Measurements from ENCODE around the gene RSRC1. TPM values are rescaled to one million over a fixed set of nuclear protein-coding genes. Genes with fewer than 3 reads are reported as not detected.
"Not testable (repeated sequence)": the region's sequence is repeated elsewhere in the genome, so short reads cannot be mapped to it uniquely, and the experiment has no call there.

Gene RSRC1
- total and polyA plus RNA-seq, 2 experiments from 2014 or later = 22.6 to 34.1 TPM

GRCh38 chr3:158120330-158120729 lies 10.4 kb downstream of the RSRC1 start:
- Histone ChIP-seq H3K36me3 (replicated peaks; ENCODE audit: insufficient read depth, low read depth) (no peaks in the 10 kb centered on the region), H3K4me3 (no peak overlapping the region), H3K79me2 (peaks cover 39% of the 10 kb centered on the region), H3K9me2 (replicated peaks; ENCODE audit: insufficient read depth) (no peaks in the 10 kb centered on the region), H4K20me1 (ENCODE audit: insufficient read depth, poor library complexity, severe bottlenecking) (no peaks in the 10 kb centered on the region), H3K27ac (no peak overlapping the region), H3K9me3 (ENCODE audit: low read depth) (no peaks in the 10 kb centered on the region), H3K4me2 (no peak overlapping the region), H3K27me3 (no peaks in the 10 kb centered on the region), H3K4me1 (ENCODE audit: insufficient read depth) (no peaks in the 10 kb centered on the region), H2AFZ (no peak overlapping the region)
- DNase-seq (ENCODE audit: low spot score) = no peak
- no peak for TF ChIP-seq CTCF (IDR thresholded peaks at IDR 0.05; ENCODE audit: poor library complexity)

- Histone ChIP-seq H3K4me1 (ENCODE audit: insufficient read depth) (no peaks in the 10 kb centered on the region), H3K4me2 (no peak overlapping the region), H3K27me3 (no peaks in the 10 kb centered on the region), H2AFZ (no peak overlapping the region), H4K20me1 (ENCODE audit: insufficient read depth, poor library complexity, severe bottlenecking) (no peaks in the 10 kb centered on the region), H3K27ac (no peak overlapping the region), H3K36me3 (replicated peaks; ENCODE audit: insufficient read depth, low read depth) (no peaks in the 10 kb centered on the region), H3K9me2 (replicated peaks; ENCODE audit: insufficient read depth) (no peaks in the 10 kb centered on the region), H3K79me2 (peaks cover 29% of the 10 kb centered on the region), H3K4me3 (no peak overlapping the region), H3K9me3 (ENCODE audit: low read depth) (no peaks in the 10 kb centered on the region)
- TF ChIP-seq CTCF (IDR thresholded peaks at IDR 0.05; ENCODE audit: poor library complexity) (no peak), EZH2phosphoT487 (IDR thresholded peaks at IDR 0.05; ENCODE audit: low read depth, severe bottlenecking, unreplicated experiment) (no peak), EZH2 (IDR thresholded peaks at IDR 0.05; ENCODE audit: borderline replicate concordance) (no peak)
- no peak for DNase-seq (ENCODE audit: low spot score)
Observed at GRCh38 chr3:158121295-158121694, 11.4 kb downstream of the RSRC1 start.

GRCh38 chr3:158122721-158123120 lies 12.8 kb downstream of the RSRC1 start:
- H3K4me3 ChIP-seq; DNase-seq (ENCODE audit: low spot score); H3K9me3 ChIP-seq (ENCODE audit: low read depth); H2AFZ ChIP-seq; H3K36me3 ChIP-seq (replicated peaks; ENCODE audit: insufficient read depth, low read depth); H3K9me2 ChIP-seq (replicated peaks; ENCODE audit: insufficient read depth); H3K4me2 ChIP-seq; H3K27me3 ChIP-seq; H3K4me1 ChIP-seq (ENCODE audit: insufficient read depth); H4K20me1 ChIP-seq (ENCODE audit: insufficient read depth, poor library complexity, severe bottlenecking); H3K27ac ChIP-seq: not testable (repeated sequence)
- 95% methylated on average over 5 of the region's 5 CpGs for WGBS (ENCODE audit: low lambda C conversion rate, missing lambda C conversion rate)
- peaks cover 17% of the 10 kb centered on the region for H3K79me2 ChIP-seq

- Histone ChIP-seq H3K4me3 (no peak overlapping the region), H3K36me3 (replicated peaks; ENCODE audit: insufficient read depth, low read depth) (no peaks in the 10 kb centered on the region), H3K4me2 (no peak overlapping the region), H3K9me3 (ENCODE audit: low read depth) (no peaks in the 10 kb centered on the region), H3K4me1 (ENCODE audit: insufficient read depth) (no peaks in the 10 kb centered on the region), H3K27ac (no peak overlapping the region), H3K9me2 (replicated peaks; ENCODE audit: insufficient read depth) (no peaks in the 10 kb centered on the region), H2AFZ (no peak overlapping the region), H4K20me1 (ENCODE audit: insufficient read depth, poor library complexity, severe bottlenecking) (no peaks in the 10 kb centered on the region), H3K79me2 (no peaks in the 10 kb centered on the region), H3K27me3 (no peaks in the 10 kb centered on the region)
- no peak for TF ChIP-seq EZH2 (IDR thresholded peaks at IDR 0.05; ENCODE audit: borderline replicate concordance)
- TF ChIP-seq CTCF (IDR thresholded peaks at IDR 0.05; ENCODE audit: poor library complexity) = no peak
- no peak for TF ChIP-seq EZH2phosphoT487 (IDR thresholded peaks at IDR 0.05; ENCODE audit: low read depth, severe bottlenecking, unreplicated experiment)
- DNase-seq (ENCODE audit: low spot score) = no peak
- 89% methylated on average over 3 of the region's 3 CpGs for WGBS (ENCODE audit: low lambda C conversion rate, missing lambda C conversion rate)
Observed at GRCh38 chr3:158127250-158128219, 17.6 kb downstream of the RSRC1 start.

Measured in hepatocyte (in vitro differentiated cells).